Gastroesophageal sphincter (tissue), 3 donors: ENCODE measurements around the gene SMIM10L2A.

ENCODE experiments used
- CTCF ChIP-seq, 4 experiments: fragments of 200-600 bp in 2 of 4; fragments of 450-650 bp in 2 of 4; sonication (generic) in 1 of 4; IDR thresholded peaks; one replicate each; pipeline ENCODE4 v1.5.1; 2017 to 2019; ENCODE audit warnings: antibody characterized with exemption in 4 of 4, mild to moderate bottlenecking in 2 of 4, moderate library complexity in 2 of 4
- EP300 ChIP-seq: sonication (generic); formaldehyde crosslinking; IDR thresholded peaks from one replicate; pipeline ENCODE4 v1.6.1; 2017; ENCODE audit warnings: antibody characterized with exemption, mild to moderate bottlenecking
- POLR2A ChIP-seq, 2 donors: fragments of 450-650 bp; IDR thresholded peaks; one replicate each; pipeline ENCODE4 v1.6.1; 2017; ENCODE audit warnings: antibody characterized with exemption in 2 of 2, mild to moderate bottlenecking in 2 of 2, moderate library complexity in 1 of 2

GRCh38 chrX:135373357-135373756 lies 48.4 kb upstream of the SMIM10L2A start:
- TF ChIP-seq CTCF (IDR thresholded peaks at IDR 0.05), result no peak
- no peak for TF ChIP-seq POLR2A (IDR thresholded peaks at IDR 0.05)
- no peak for TF ChIP-seq EP300
